SK-N-SH (cell line): ENCODE results near the gene NTMT1. TPM values are rescaled to one million over a fixed set of nuclear protein-coding genes. Genes with fewer than 3 reads are reported as not detected.

Experiments used
- CTCF ChIA-PET: fragments of 300-600, 350-600 bp; formaldehyde crosslinking; extraction: SDS; loops from one replicate; lab custom pipeline; 2021; lab: Yijun Ruan, JAX
- POLR2A ChIA-PET: fragments of 350-600 bp; sonication (Branson Sonifier 250); formaldehyde crosslinking; extraction: SDS; loops from one replicate; lab custom pipeline; 2020; ENCODE audit warnings: antibody characterized with exemption, inconsistent platforms; lab: Yijun Ruan, JAX
- DNase-seq: peaks from one replicate; pipeline ENCODE4 v3.0.0; 2012
- H2AFZ ChIP-seq: fragments of 200-600 bp; sonication (generic); 2 replicates; pipeline ENCODE4 v1.8.1; 2016; ENCODE audit warnings: antibody characterized with exemption, mild to moderate bottlenecking, low read depth
- H3F3A ChIP-seq: fragments of 200-600 bp; sonication (generic); replicated peaks from 2 replicates; pipeline ENCODE3; 2016; ENCODE audit warnings: antibody characterized with exemption, mild to moderate bottlenecking; ENCODE audit not compliant: insufficient read depth
- H3K27ac ChIP-seq, 2 experiments: fragments of 200-500 bp in 1 of 2; fragments of 200-600 bp in 1 of 2; sonication (Bioruptor generic) in 1 of 2; sonication (generic), shearing (Covaris generic) in 1 of 2; 2 replicates each; pipeline versions ENCODE4 v1.5.1 to v1.6.1; 2014 to 2016; ENCODE audit warnings: low read depth in 2 of 2, inconsistent platforms in 1 of 2, low read length in 1 of 2, mild to moderate bottlenecking in 1 of 2, mixed read lengths in 1 of 2
- H3K27me3 ChIP-seq: fragments of 200-600 bp; sonication (generic), shearing (Covaris generic); 2 replicates; pipeline ENCODE4 v1.6.1; 2016; ENCODE audit warnings: mixed run types; ENCODE audit not compliant: insufficient read depth
- H3K36me3 ChIP-seq, 2 experiments: fragments of 200-500 bp in 1 of 2; fragments of 200-600 bp in 1 of 2; sonication (Bioruptor generic) in 1 of 2; sonication (generic) in 1 of 2; replicated peaks in 1 of 2; 2 replicates each; pipeline versions ENCODE3 to v1.5.1; 2014 to 2016; ENCODE audit warnings: low read length in 1 of 2, mild to moderate bottlenecking in 1 of 2; ENCODE audit not compliant: insufficient read depth in 2 of 2, control insufficient read depth in 1 of 2
- H3K4me1 ChIP-seq, 2 experiments: fragments of 200-500 bp in 1 of 2; fragments of 200-600 bp in 1 of 2; sonication (Bioruptor generic) in 1 of 2; sonication (generic), shearing (Covaris generic) in 1 of 2; 2 replicates each; pipeline versions ENCODE4 v1.5.1 to v1.6.1; 2014 to 2016; ENCODE audit warnings: low read depth in 1 of 2, low read length in 1 of 2, mixed run types in 1 of 2; ENCODE audit not compliant: insufficient read depth in 2 of 2, control insufficient read depth in 1 of 2
- H3K4me2 ChIP-seq: fragments of 200-600 bp; sonication (generic), shearing (Covaris generic); 2 replicates; pipeline ENCODE4 v1.6.1; 2017; ENCODE audit warnings: mixed run types
- H3K4me3 ChIP-seq, 2 experiments: fragments of 200-500 bp in 1 of 2; fragments of 200-600 bp in 1 of 2; sonication (Bioruptor generic) in 1 of 2; sonication (generic), shearing (Covaris generic) in 1 of 2; 2 replicates each; pipeline versions ENCODE4 v1.5.1 to v1.8.1; 2014 to 2016; ENCODE audit warnings: low read depth in 2 of 2, inconsistent platforms in 1 of 2, low read length in 1 of 2, mild to moderate bottlenecking in 1 of 2, mixed read lengths in 1 of 2, moderate library complexity in 1 of 2
- H3K79me2 ChIP-seq: fragments of 200-600 bp; sonication (generic); 2 replicates; pipeline ENCODE4 v1.8.1; 2017; ENCODE audit warnings: mild to moderate bottlenecking; ENCODE audit not compliant: insufficient read depth
- H3K9ac ChIP-seq: fragments of 200-600 bp; sonication (generic); 2 replicates; pipeline ENCODE4 v1.6.1; 2017; ENCODE audit warnings: mixed run types
- H3K9me2 ChIP-seq: fragments of 200-600 bp; sonication (generic); 2 replicates; pipeline ENCODE4 v1.6.1; 2017; ENCODE audit warnings: mixed run types
- H3K9me3 ChIP-seq: fragments of 200-600 bp; sonication (generic); 2 replicates; pipeline ENCODE4 v1.6.1; 2017; ENCODE audit warnings: mixed run types, mild to moderate bottlenecking, moderate library complexity
- H4K20me1 ChIP-seq: fragments of 200-600 bp; sonication (generic); 2 replicates; pipeline ENCODE4 v1.6.1; 2017; ENCODE audit warnings: mild to moderate bottlenecking, mixed run types; ENCODE audit not compliant: insufficient read depth
- CHD2 ChIP-seq: fragments of 150-350 bp; IDR thresholded peaks from 2 replicates; pipeline ENCODE4 v1.6.1; 2018; ENCODE audit warnings: low read length; ENCODE audit not compliant: partially characterized antibody
- EP300 ChIP-seq, 2 experiments: IDR thresholded peaks; 2 replicates each; pipeline versions ENCODE4 v1.4.0 to v1.6.1; 2012; ENCODE audit warnings: borderline replicate concordance in 1 of 2, low read depth in 1 of 2, low read length in 1 of 2
- FOXM1 ChIP-seq: IDR thresholded peaks from 2 replicates; pipeline ENCODE4 v1.4.0; 2012; ENCODE audit warnings: low read depth, mild to moderate bottlenecking
- JUND ChIP-seq: IDR thresholded peaks from 2 replicates; pipeline ENCODE4 v1.4.0; 2012
- MEF2A ChIP-seq: IDR thresholded peaks from 2 replicates; pipeline ENCODE4 v1.4.0; 2012; ENCODE audit warnings: low read depth, borderline replicate concordance
- MXI1 ChIP-seq: IDR thresholded peaks from 2 replicates; pipeline ENCODE4 v1.6.1; 2012; ENCODE audit warnings: mild to moderate bottlenecking, low read depth, low read length, improper control_type of control experiment
- NFIC ChIP-seq: IDR thresholded peaks from 2 replicates; pipeline ENCODE4 v1.4.0; 2012; ENCODE audit warnings: borderline replicate concordance
- POLR2AphosphoS5 ChIP-seq: IDR thresholded peaks from 2 replicates; pipeline ENCODE4 v1.6.1; 2012; ENCODE audit warnings: low read depth, low read length
- RFX5 ChIP-seq: IDR thresholded peaks from 2 replicates; pipeline ENCODE4 v1.6.1; 2012; ENCODE audit warnings: mild to moderate bottlenecking, improper control_type of control experiment, low read length
- RXRA ChIP-seq: IDR thresholded peaks from 2 replicates; pipeline ENCODE4 v1.4.0; 2012; ENCODE audit warnings: low read depth, mild to moderate bottlenecking, borderline replicate concordance
- SIN3A ChIP-seq: IDR thresholded peaks from 2 replicates; pipeline ENCODE4 v1.6.1; 2012; ENCODE audit warnings: low read depth, mild to moderate bottlenecking, low read length, moderate library complexity, borderline replicate concordance
- SMC3 ChIP-seq: IDR thresholded peaks from 2 replicates; pipeline ENCODE4 v1.6.1; 2012; ENCODE audit warnings: low read depth, low read length, improper control_type of control experiment
- TCF12 ChIP-seq: IDR thresholded peaks from 2 replicates; pipeline ENCODE4 v1.4.0; 2012
- TEAD4 ChIP-seq: IDR thresholded peaks from 2 replicates; pipeline ENCODE4 v1.4.0; 2012; ENCODE audit warnings: mild to moderate bottlenecking, borderline replicate concordance; ENCODE audit not compliant: insufficient read depth
- WGBS: methylation state at CpG from one replicate; pipeline ENCODE4 v1.1.6; 2017; ENCODE audit warnings: low lambda C conversion rate; 5-methylcytosine and 5-hydroxymethylcytosine counted together
- polyA plus RNA-seq, 3 experiments: library from polyadenylated mRNA; depleted of rRNA; stranded (reverse); fragments of >200 nt; gene quantifications; 2 replicates each; pipeline ENCODE4 v1.2.3, GENCODE V29; 2012
- TF ChIP-seq, protein P1 (sequence below): fragments of 150-350 bp; IDR thresholded peaks from 2 replicates; pipeline ENCODE4 v1.6.1; 2017; ENCODE audit warnings: antibody characterized with exemption, low read length, low read depth, borderline replicate concordance
- TF ChIP-seq, protein P2 (sequence below): IDR thresholded peaks from 2 replicates; pipeline ENCODE4; 2012
- TF ChIP-seq, protein P3 (sequence below): IDR thresholded peaks from 2 replicates; pipeline ENCODE4 v1.6.1; 2012; ENCODE audit warnings: mild to moderate bottlenecking, low read depth, low read length, moderate library complexity
- TF ChIP-seq, protein P4 (sequence below): IDR thresholded peaks from 2 replicates; pipeline ENCODE4 v1.4.0; 2012; ENCODE audit warnings: low read depth, borderline replicate concordance

The NTMT1 gene
- polyA plus RNA-seq, 1 of the 3 experiments (the other 2 are of a cell fraction) = 78.3 TPM

DNA sequence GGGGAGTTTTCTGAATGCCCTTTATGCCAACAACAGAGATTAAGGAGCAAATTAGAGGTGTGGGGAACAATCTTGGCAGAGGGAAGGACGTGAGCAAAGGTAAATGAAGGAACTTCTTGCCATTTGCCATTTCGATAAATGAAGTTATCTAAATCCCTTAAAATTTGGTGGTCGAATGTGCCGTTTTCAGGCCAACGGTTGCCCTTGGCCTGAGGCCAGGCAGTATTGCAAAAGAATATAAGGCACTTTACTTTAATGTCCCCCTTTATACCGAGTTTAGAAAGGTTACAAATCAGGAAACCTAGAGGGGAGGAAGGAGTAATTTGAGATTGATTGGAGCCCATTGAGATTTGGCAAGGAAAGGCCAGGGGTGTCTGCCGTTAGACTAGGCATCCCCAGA, 31.3 kb upstream of the NTMT1 start:
- Histone ChIP-seq H3K4me1 (peaks cover 0 to 6% of the 10 kb centered on the region in 2 experiments; a peak in 2 of 4 replicates), H3K36me3 (no peaks in the 10 kb centered on the region), H2AFZ (no peak overlapping the region), H3K27me3 (no peaks in the 10 kb centered on the region), H3K27ac (no peak overlapping the region), H3K9me2 (no peaks in the 10 kb centered on the region), H3K4me3 (no peak overlapping the region), H3F3A (no peaks in the 10 kb centered on the region), H3K9ac (no peak overlapping the region), H3K9me3 (no peaks in the 10 kb centered on the region), H3K4me2 (no peak overlapping the region), H3K79me2 (no peaks in the 10 kb centered on the region), H4K20me1 (no peaks in the 10 kb centered on the region)
- TF ChIP-seq, protein P1, sequence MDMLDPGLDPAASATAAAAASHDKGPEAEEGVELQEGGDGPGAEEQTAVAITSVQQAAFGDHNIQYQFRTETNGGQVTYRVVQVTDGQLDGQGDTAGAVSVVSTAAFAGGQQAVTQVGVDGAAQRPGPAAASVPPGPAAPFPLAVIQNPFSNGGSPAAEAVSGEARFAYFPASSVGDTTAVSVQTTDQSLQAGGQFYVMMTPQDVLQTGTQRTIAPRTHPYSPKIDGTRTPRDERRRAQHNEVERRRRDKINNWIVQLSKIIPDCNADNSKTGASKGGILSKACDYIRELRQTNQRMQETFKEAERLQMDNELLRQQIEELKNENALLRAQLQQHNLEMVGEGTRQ = no peak
- no peak for TF ChIP-seq SMC3
- TF ChIP-seq MXI1 = no peak
- no peak for TF ChIP-seq RFX5
- no peak for TF ChIP-seq TEAD4
- TF ChIP-seq RXRA = no peak
- no peak for TF ChIP-seq POLR2AphosphoS5
- TF ChIP-seq JUND = no peak
- no peak for TF ChIP-seq MEF2A
- no peak for TF ChIP-seq CHD2
- TF ChIP-seq, protein P2, sequence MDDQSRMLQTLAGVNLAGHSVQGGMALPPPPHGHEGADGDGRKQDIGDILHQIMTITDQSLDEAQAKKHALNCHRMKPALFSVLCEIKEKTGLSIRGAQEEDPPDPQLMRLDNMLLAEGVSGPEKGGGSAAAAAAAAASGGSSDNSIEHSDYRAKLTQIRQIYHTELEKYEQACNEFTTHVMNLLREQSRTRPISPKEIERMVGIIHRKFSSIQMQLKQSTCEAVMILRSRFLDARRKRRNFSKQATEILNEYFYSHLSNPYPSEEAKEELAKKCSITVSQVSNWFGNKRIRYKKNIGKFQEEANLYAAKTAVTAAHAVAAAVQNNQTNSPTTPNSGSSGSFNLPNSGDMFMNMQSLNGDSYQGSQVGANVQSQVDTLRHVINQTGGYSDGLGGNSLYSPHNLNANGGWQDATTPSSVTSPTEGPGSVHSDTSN = no peak
- TF ChIP-seq, protein P3, sequence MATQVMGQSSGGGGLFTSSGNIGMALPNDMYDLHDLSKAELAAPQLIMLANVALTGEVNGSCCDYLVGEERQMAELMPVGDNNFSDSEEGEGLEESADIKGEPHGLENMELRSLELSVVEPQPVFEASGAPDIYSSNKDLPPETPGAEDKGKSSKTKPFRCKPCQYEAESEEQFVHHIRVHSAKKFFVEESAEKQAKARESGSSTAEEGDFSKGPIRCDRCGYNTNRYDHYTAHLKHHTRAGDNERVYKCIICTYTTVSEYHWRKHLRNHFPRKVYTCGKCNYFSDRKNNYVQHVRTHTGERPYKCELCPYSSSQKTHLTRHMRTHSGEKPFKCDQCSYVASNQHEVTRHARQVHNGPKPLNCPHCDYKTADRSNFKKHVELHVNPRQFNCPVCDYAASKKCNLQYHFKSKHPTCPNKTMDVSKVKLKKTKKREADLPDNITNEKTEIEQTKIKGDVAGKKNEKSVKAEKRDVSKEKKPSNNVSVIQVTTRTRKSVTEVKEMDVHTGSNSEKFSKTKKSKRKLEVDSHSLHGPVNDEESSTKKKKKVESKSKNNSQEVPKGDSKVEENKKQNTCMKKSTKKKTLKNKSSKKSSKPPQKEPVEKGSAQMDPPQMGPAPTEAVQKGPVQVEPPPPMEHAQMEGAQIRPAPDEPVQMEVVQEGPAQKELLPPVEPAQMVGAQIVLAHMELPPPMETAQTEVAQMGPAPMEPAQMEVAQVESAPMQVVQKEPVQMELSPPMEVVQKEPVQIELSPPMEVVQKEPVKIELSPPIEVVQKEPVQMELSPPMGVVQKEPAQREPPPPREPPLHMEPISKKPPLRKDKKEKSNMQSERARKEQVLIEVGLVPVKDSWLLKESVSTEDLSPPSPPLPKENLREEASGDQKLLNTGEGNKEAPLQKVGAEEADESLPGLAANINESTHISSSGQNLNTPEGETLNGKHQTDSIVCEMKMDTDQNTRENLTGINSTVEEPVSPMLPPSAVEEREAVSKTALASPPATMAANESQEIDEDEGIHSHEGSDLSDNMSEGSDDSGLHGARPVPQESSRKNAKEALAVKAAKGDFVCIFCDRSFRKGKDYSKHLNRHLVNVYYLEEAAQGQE = no peak
- TF ChIP-seq, protein P4, sequence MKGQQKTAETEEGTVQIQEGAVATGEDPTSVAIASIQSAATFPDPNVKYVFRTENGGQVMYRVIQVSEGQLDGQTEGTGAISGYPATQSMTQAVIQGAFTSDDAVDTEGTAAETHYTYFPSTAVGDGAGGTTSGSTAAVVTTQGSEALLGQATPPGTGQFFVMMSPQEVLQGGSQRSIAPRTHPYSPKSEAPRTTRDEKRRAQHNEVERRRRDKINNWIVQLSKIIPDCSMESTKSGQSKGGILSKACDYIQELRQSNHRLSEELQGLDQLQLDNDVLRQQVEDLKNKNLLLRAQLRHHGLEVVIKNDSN = no peak
- no peak for TF ChIP-seq SIN3A
- TF ChIP-seq TCF12 = no peak
- no peak for TF ChIP-seq NFIC
- TF ChIP-seq EP300 (IDR thresholded peaks at IDR 0.05; ENCODE audit: borderline replicate concordance in 1 of 2, low read depth in 1 of 2, low read length in 1 of 2) = no peak
- no peak for TF ChIP-seq FOXM1
- DNase-seq = no peak
- ChIA-PET POLR2A (no interaction called here), CTCF (no interaction called here)
- WGBS = 91% methylated on average over 7 of the region's 7 CpGs
